ENCODE data around the gene FCGBP.
"Not testable (repeated sequence)": the region's sequence is repeated elsewhere in the genome, so short reads cannot be mapped to it uniquely, and the experiment has no call there.

Gene FCGBP

DNA sequence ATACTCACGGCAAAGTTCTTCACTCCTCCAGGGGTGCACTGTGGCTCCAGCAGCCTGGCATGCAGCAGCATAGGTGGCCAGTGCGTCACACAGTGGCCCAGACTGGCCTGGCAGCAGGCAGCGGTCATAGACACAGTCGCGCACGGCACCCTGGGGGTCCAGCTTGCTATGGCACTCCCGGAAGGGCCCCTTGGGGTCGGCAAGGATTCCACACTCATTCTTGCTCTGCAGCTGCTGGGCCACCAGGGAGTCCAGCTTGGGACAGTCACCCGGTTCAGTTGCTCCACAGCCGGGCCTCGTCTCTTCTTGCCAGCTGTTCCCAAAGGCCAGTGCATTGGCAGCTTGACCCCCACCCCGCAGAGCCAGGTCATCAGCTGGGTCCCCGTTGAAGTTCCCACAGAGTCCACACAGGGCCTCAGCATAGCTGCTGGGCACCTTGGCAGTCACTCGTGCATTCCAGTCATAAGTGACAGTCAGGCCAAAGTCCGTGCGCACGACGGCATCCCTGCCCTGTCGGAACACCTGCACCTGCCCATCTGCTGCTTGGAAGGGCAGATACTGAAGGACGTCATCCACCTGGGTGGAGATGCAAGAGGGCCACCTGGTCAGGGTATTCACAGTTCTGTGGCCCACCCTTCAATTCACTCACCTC lies 20.6 kb downstream of the FCGBP start:
- no peaks in the 10 kb centered on the region for H3K9me3 Mint-ChIP-seq
- H3K4me1 Mint-ChIP-seq, result peaks cover 17% of the 10 kb centered on the region
- H3K4me3 Mint-ChIP-seq, result no peak overlapping the region
- no peak overlapping the region for H3K27ac Mint-ChIP-seq (ENCODE audit: low read depth)
- DNase-seq (ENCODE audit: low spot score in 2 of 2) (no peak), ATAC-seq (replicated peaks; ENCODE audit: extremely low read depth, poor library complexity, severe bottlenecking) (no peak)
- no peaks in the 10 kb centered on the region for H3K27me3 Mint-ChIP-seq
- H3K36me3 Mint-ChIP-seq (ENCODE audit: insufficient read depth), result peaks cover 3% of the 10 kb centered on the region

- peaks cover 7% of the 10 kb centered on the region for H3K4me1 Mint-ChIP-seq
- no peaks in the 10 kb centered on the region for H3K9me3 Mint-ChIP-seq
- H3K27ac Mint-ChIP-seq (ENCODE audit: low read depth), result no peak overlapping the region
- no peak for ATAC-seq (replicated peaks; ENCODE audit: extremely low read depth, poor library complexity, severe bottlenecking)
- H3K4me3 Mint-ChIP-seq, result no peak overlapping the region
- DNase-seq (ENCODE audit: low spot score in 2 of 2), result no peak
- peaks cover 2% of the 10 kb centered on the region for H3K36me3 Mint-ChIP-seq (ENCODE audit: insufficient read depth)
- H3K27me3 Mint-ChIP-seq, result no peaks in the 10 kb centered on the region
These were observed 25.6 kb downstream of the FCGBP start for GRCh38 chr19:39908803-39909202.

DNA sequence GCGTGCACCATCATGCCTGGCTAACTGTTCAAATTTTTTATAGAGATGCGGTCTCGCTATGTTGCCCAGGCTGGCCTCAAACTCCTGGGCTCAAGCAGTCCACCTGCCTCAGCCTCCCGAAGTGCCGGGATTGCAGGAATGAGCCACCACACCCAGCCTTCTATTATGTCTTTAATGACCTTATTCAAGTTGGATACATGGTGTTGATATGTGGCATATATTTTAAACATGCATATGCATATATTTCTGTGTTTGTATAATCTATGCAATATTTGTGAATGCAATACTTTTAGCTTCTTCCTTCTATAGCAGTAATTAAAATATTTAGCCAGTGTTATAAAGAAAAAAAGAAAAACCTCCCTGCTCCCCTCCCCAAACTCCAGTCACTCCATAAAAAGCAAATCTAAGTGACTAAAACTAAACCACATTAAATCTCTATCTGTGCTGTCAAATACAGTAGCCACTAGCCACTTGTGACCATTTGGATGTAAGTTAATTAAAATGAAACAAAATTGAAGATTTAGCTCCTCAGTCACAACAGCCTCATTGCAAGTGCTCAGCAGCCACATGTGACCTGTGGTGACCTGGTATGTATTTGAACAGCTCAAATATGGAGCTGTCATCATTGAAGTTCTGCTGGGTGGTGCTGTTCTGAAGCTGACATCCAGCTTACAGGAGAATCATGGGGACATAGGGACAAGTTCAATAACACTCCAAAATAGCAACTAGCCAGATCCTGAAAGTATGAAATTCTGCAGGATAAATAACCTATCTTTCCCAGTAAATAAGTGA lies 27.4 kb downstream of the FCGBP start:
- peaks cover 7% of the 10 kb centered on the region for H3K4me1 Mint-ChIP-seq
- no peaks in the 10 kb centered on the region for H3K27me3 Mint-ChIP-seq
- no peaks in the 10 kb centered on the region for H3K9me3 Mint-ChIP-seq
- ATAC-seq (replicated peaks; ENCODE audit: extremely low read depth, poor library complexity, severe bottlenecking), result no peak
- no peak overlapping the region for H3K27ac Mint-ChIP-seq (ENCODE audit: low read depth)
- peaks cover 2% of the 10 kb centered on the region for H3K36me3 Mint-ChIP-seq (ENCODE audit: insufficient read depth)
- DNase-seq (ENCODE audit: low spot score in 2 of 2), result no peak
- H3K4me3 Mint-ChIP-seq, result no peak overlapping the region

- no peak for DNase-seq (ENCODE audit: low spot score in 2 of 2)
- H3K27me3 Mint-ChIP-seq, result no peaks in the 10 kb centered on the region
- no peak overlapping the region for H3K4me3 Mint-ChIP-seq
- no peak for ATAC-seq (replicated peaks; ENCODE audit: extremely low read depth, poor library complexity, severe bottlenecking)
- H3K27ac Mint-ChIP-seq (ENCODE audit: low read depth), result no peak overlapping the region
- H3K36me3 Mint-ChIP-seq (ENCODE audit: insufficient read depth), result peaks cover 2% of the 10 kb centered on the region
- peaks cover 7% of the 10 kb centered on the region for H3K4me1 Mint-ChIP-seq
- no peaks in the 10 kb centered on the region for H3K9me3 Mint-ChIP-seq
These were observed 28.2 kb downstream of the FCGBP start for GRCh38 chr19:39906283-39906682.

DNA sequence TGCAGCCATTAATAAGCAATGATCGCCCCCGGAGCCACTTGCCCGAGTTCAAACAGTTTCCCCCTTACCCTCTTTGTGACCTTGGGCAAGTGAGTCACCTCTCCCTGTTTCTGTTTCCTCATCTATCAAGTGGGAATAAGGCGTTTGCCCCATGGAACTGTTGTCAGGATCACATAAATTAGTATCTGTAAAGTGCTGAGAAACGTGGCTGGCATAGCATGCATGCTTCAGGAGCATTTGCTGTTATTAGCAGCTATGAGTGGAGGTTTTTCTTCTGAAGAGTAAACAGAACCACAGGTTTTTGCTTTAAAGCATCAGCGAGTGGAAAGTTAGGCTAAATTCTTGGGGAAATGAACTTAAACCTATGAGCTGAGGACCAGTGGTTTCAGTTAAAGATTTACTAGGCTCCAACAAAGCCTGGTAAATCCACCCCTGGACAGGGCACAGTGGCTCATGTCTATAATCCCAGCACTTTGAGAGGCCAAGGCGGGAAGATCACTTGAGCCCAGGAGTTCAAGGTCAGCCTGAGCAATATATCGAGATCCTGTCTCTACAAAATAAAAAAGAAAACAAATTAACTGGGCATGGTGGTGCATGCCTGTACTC lies 30.8 kb downstream of the FCGBP start:
- H3K27me3 Mint-ChIP-seq; H3K36me3 Mint-ChIP-seq (ENCODE audit: insufficient read depth); H3K4me1 Mint-ChIP-seq; ATAC-seq (replicated peaks; ENCODE audit: extremely low read depth, poor library complexity, severe bottlenecking); H3K27ac Mint-ChIP-seq (ENCODE audit: low read depth); H3K9me3 Mint-ChIP-seq; DNase-seq (ENCODE audit: low spot score in 2 of 2); H3K4me3 Mint-ChIP-seq: not testable (repeated sequence)

- DNase-seq (ENCODE audit: low spot score in 2 of 2); H3K9me3 Mint-ChIP-seq; H3K4me3 Mint-ChIP-seq; H3K36me3 Mint-ChIP-seq (ENCODE audit: insufficient read depth); H3K4me1 Mint-ChIP-seq; H3K27me3 Mint-ChIP-seq; ATAC-seq (replicated peaks; ENCODE audit: extremely low read depth, poor library complexity, severe bottlenecking); H3K27ac Mint-ChIP-seq (ENCODE audit: low read depth): not testable (repeated sequence)
These were observed 32.1 kb downstream of the FCGBP start for GRCh38 chr19:39902326-39902725.

GRCh38 chr19:39901681-39902080 lies 32.8 kb downstream of the FCGBP start:
- H3K36me3 Mint-ChIP-seq (ENCODE audit: insufficient read depth); H3K4me1 Mint-ChIP-seq; H3K27ac Mint-ChIP-seq (ENCODE audit: low read depth); ATAC-seq (replicated peaks; ENCODE audit: extremely low read depth, poor library complexity, severe bottlenecking); H3K4me3 Mint-ChIP-seq; H3K9me3 Mint-ChIP-seq; H3K27me3 Mint-ChIP-seq; DNase-seq (ENCODE audit: low spot score in 2 of 2): not testable (repeated sequence)

- not testable (repeated sequence) for H3K27ac Mint-ChIP-seq (ENCODE audit: low read depth); H3K9me3 Mint-ChIP-seq; H3K27me3 Mint-ChIP-seq; ATAC-seq (replicated peaks; ENCODE audit: extremely low read depth, poor library complexity, severe bottlenecking); DNase-seq (ENCODE audit: low spot score in 2 of 2); H3K36me3 Mint-ChIP-seq (ENCODE audit: insufficient read depth); H3K4me3 Mint-ChIP-seq; H3K4me1 Mint-ChIP-seq
These were observed 35.6 kb downstream of the FCGBP start for GRCh38 chr19:39898858-39899257.

DNA sequence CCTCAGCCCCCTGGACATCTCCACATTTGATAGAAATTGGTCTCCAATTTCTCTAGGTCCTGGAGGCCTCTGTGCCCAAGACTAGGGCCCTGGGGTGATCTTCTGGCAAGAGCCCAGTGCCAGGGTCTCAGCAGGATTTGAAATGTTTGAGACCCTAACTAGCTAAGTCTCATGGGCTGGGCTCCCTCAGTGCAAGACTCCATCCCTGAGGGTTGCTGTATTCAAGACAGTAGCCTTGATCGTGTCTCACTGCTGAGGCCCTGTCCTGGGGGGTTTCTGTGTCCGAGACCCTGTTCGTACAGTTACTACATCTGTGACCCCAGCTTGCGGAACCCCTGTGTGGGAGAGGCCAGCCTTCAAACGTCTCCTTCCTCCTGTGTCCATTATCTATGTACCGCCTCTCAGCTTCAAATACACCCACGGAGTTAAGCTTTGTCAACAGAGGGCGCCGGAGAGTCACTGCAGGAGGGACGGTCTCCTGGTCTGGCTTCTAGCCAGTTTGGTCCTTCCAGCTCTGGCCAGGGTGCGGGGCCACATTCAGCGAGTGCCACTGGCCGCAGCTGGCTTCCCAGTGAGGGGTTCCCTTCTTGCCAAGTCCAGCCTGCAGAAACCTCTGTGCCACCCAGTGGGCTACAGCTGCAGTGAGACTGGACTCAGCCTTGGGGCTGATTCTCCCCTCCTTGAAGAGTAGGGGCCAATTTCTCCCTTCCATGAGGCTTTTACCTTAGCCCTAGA lies 36.8 kb downstream of the FCGBP start:
- H3K27me3 Mint-ChIP-seq; H3K4me3 Mint-ChIP-seq; H3K27ac Mint-ChIP-seq (ENCODE audit: low read depth); H3K36me3 Mint-ChIP-seq (ENCODE audit: insufficient read depth); ATAC-seq (replicated peaks; ENCODE audit: extremely low read depth, poor library complexity, severe bottlenecking); H3K9me3 Mint-ChIP-seq: not testable (repeated sequence)
- peak; percentile 10 to 41 for DNase-seq (ENCODE audit: low spot score in 2 of 2)
- peaks cover 16% of the 10 kb centered on the region for H3K4me1 Mint-ChIP-seq

DNA sequence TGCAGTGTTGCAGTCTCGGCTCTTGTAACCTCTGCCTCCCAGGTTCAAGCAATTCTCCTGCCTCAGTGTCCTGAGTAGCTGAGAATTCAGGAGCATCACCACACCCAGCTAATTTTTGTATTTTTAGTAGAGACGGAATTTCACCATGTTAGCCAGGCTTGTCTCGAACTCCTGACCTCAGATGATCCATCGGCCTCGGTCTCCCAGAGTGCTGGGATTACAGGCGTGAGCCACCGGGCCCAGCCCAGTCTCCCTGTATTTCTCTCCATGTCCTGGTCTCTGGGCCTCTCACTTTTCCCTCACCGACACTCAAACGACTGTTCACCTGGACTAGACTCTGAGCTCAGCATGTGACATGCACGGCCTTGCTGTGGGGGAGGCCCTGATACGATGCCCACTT lies 39.3 kb downstream of the FCGBP start:
- H3K9me3 Mint-ChIP-seq; H3K27me3 Mint-ChIP-seq; ATAC-seq (replicated peaks; ENCODE audit: extremely low read depth, poor library complexity, severe bottlenecking): not testable (repeated sequence)
- Mint-ChIP-seq H3K27ac (ENCODE audit: low read depth) (peak overlapping the region; percentile 79), H3K36me3 (ENCODE audit: insufficient read depth) (peaks cover 14% of the 10 kb centered on the region), H3K4me3 (peak overlapping the region; percentile 4), H3K4me1 (peaks cover 31% of the 10 kb centered on the region)
- DNase-seq (ENCODE audit: low spot score in 2 of 2), result peak in 1 of 2 donors; percentile 2

- H3K27me3 Mint-ChIP-seq; ATAC-seq (replicated peaks; ENCODE audit: extremely low read depth, poor library complexity, severe bottlenecking); H3K9me3 Mint-ChIP-seq: not testable (repeated sequence)
- Mint-ChIP-seq H3K4me3 (peak overlapping the region; percentile 4), H3K4me1 (peaks cover 31% of the 10 kb centered on the region), H3K27ac (ENCODE audit: low read depth) (peak overlapping the region; percentile 79), H3K36me3 (ENCODE audit: insufficient read depth) (peaks cover 14% of the 10 kb centered on the region)
- DNase-seq (ENCODE audit: low spot score in 2 of 2), result peak in 1 of 2 donors; percentile 5
These were observed 40.2 kb downstream of the FCGBP start for GRCh38 chr19:39894236-39894606.

DNA sequence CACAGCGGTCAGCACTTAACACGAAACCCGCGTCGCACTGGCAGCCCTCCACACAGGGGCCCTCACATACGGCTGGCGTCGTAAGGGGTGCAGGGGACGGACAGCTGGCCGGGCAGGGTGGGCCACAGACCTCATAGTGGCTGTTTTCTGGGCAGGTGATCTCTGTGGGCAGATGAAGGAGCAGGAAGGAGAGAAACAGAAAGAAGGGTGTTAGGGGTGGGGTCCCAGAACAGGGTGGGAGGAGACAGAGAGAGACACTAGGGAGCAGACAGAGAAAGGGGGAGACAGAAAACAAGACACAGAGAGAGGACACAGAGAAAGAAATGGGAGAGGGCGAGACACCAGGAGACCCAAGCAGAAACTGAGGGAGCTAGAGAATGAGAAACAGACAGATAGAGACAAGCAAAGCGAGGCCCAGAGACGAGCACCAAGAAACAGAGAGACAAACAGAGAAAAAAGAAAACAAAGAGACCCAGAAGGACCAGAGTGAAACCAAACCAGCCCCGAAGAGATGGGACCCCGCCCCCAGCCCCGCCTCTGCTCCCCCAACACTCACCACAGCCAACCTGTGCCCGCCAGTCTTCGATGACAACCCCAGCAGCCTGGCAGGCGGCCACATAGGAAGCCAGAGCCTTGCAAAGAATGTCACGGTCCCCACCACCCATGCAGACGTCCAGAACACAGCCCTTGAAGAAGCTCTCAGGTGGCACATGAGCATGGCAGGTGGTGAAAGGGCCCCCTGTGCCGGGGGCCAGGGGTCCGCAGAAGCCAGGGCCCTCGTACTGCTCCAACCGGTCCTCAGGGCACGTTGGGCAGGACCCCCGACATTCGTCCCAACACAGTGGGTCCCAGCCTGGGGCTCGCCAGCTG lies 40.8 kb downstream of the FCGBP start:
- Mint-ChIP-seq H3K27ac (ENCODE audit: low read depth) (peak overlapping the region; percentile 89), H3K4me1 (peaks cover 31% of the 10 kb centered on the region), H3K4me3 (peak overlapping the region; percentile 69), H3K36me3 (ENCODE audit: insufficient read depth) (peaks cover 14% of the 10 kb centered on the region)
- DNase-seq (ENCODE audit: low spot score in 2 of 2) (peak in 1 of 2 donors; percentile 83), ATAC-seq (replicated peaks; ENCODE audit: extremely low read depth, poor library complexity, severe bottlenecking) (peak; percentile 95)
- not testable (repeated sequence) for H3K27me3 Mint-ChIP-seq, H3K9me3 Mint-ChIP-seq

Data from central memory CD8-positive, alpha-beta T cell (primary cell).